ENCODE results near the gene FXYD5. TPM values are rescaled to one million over a fixed set of nuclear protein-coding genes. Genes with fewer than 3 reads are reported as not detected.

FXYD5 gene
- total and polyA plus RNA-seq, 2 donors (not counting 1 experiment from before 2014, with no cell fraction given): 310 to 390 TPM

- WGBS (ENCODE audit: insufficient coverage): no CpG with 5 or more reads among the region's 2 CpGs
- H3K4me3 ChIP-seq (ENCODE audit: control extremely low read depth in 1 of 5, extremely low read depth in 1 of 5, insufficient read depth in 1 of 5, low read depth in 2 of 5, low read length in 4 of 5): no peak overlapping the region
- Mint-ChIP-seq H3K27me3 (no peaks in the 10 kb centered on the region), H3K27ac (peak overlapping the region; percentile 50), H3K4me3 (no peak overlapping the region), H3K9me3 (ENCODE audit: insufficient read depth) (no peaks in the 10 kb centered on the region), H3K4me1 (peaks cover 33% of the 10 kb centered on the region)
- DNase-seq (no peak), ATAC-seq (ENCODE audit: low read depth) (no peak)
- no peak overlapping the region for H3K27ac ChIP-seq (ENCODE audit: low read length in 2 of 2)
- peaks cover 19 to 25% of the 10 kb centered on the region in 2 donors for H3K4me1 ChIP-seq (ENCODE audit: control insufficient read depth in 2 of 2, insufficient read depth in 2 of 2, low read length in 2 of 2)
- peaks cover 5 to 95% of the 10 kb centered on the region in 2 experiments for H3K36me3 ChIP-seq (replicated peaks in 1 of 2; ENCODE audit: control extremely low read depth in 1 of 2, control insufficient read depth in 1 of 2, extremely low read depth in 1 of 2, insufficient read depth in 2 of 2, low read length in 1 of 2)
- TF ChIP-seq EZH2 (IDR thresholded peaks at IDR 0.05; ENCODE audit: borderline replicate concordance, insufficient read depth, low read depth, low read length, poor library complexity, severe bottlenecking) (no peak), CTCF (IDR thresholded peaks at IDR 0.05) (no peak)
- intact Hi-C loops (cut with micrococcal nuclease): no loop called here
- H3K9ac ChIP-seq (ENCODE audit: low read length): no peak overlapping the region
- H3K79me2 ChIP-seq (ENCODE audit: control insufficient read depth, insufficient read depth, low read length): peaks cover 4% of the 10 kb centered on the region
- H3K27me3 ChIP-seq (replicated peaks in 1 of 4; ENCODE audit: control extremely low read depth in 1 of 4, control insufficient read depth in 3 of 4, insufficient read depth in 4 of 4, low read length in 3 of 4): no peaks in the 10 kb centered on the region
- ChIA-PET CTCF (interaction anchor here (1.2 kb wide), 1 partner anchor 23 kb away, joined by 5 read pairs; no protein-coding TSS in a partner anchor), POLR2A (no interaction called here)
- no peak overlapping the region for H3K4me2 ChIP-seq (replicated peaks; ENCODE audit: low read depth, low read length, poor library complexity, severe bottlenecking)
- H2AFZ ChIP-seq (ENCODE audit: insufficient read depth, low read depth, low read length, poor library complexity, severe bottlenecking): no peak overlapping the region
- H4K20me1 ChIP-seq (ENCODE audit: control insufficient read depth, insufficient read depth, low read length, poor library complexity, severe bottlenecking): peaks cover 23% of the 10 kb centered on the region
- peaks cover 0 to 18% (median 7%) of the 10 kb centered on the region in 3 donors for H3K9me3 ChIP-seq (ENCODE audit: control extremely low read depth in 1 of 3, control insufficient read depth in 2 of 3, insufficient read depth in 1 of 3, low read length in 2 of 3)
Measured at GRCh38 chr19:35164418-35164817, 9.9 kb downstream of the FXYD5 start.

GRCh38 chr19:35165200-35166058 lies 10.9 kb downstream of the FXYD5 start:
- no peak for TF ChIP-seq EZH2 (IDR thresholded peaks at IDR 0.05; ENCODE audit: borderline replicate concordance, insufficient read depth, low read depth, low read length, poor library complexity, severe bottlenecking)
- H3K27ac ChIP-seq (ENCODE audit: low read length in 2 of 2): peak overlapping the region; percentile 27 to 74
- CTCF ChIA-PET: no interaction called here

More at GRCh38 chr19:35165200-35166058, 10.9 kb downstream of the FXYD5 start:
- POLR2A ChIA-PET: no interaction called here
- no peaks in the 10 kb centered on the region for H3K27me3 ChIP-seq (replicated peaks in 1 of 4; ENCODE audit: control extremely low read depth in 1 of 4, control insufficient read depth in 3 of 4, insufficient read depth in 4 of 4, low read length in 3 of 4)
- WGBS (ENCODE audit: insufficient coverage): 100% methylated on average over 1 of the region's 5 CpGs
- no peak overlapping the region for H3K4me2 ChIP-seq (replicated peaks; ENCODE audit: low read depth, low read length, poor library complexity, severe bottlenecking)
- H3K9me3 Mint-ChIP-seq (ENCODE audit: insufficient read depth): no peaks in the 10 kb centered on the region
- H4K20me1 ChIP-seq (ENCODE audit: control insufficient read depth, insufficient read depth, low read length, poor library complexity, severe bottlenecking): peaks cover 23% of the 10 kb centered on the region
- no peak overlapping the region for H3K9ac ChIP-seq (ENCODE audit: low read length)
- no peak overlapping the region for H3K4me3 Mint-ChIP-seq
- ATAC-seq (ENCODE audit: low read depth): no peak
- H3K36me3 ChIP-seq (replicated peaks in 1 of 2; ENCODE audit: control extremely low read depth in 1 of 2, control insufficient read depth in 1 of 2, extremely low read depth in 1 of 2, insufficient read depth in 2 of 2, low read length in 1 of 2): peaks cover 5 to 89% of the 10 kb centered on the region in 2 experiments
- no peak overlapping the region for H2AFZ ChIP-seq (ENCODE audit: insufficient read depth, low read depth, low read length, poor library complexity, severe bottlenecking)
- H3K27me3 Mint-ChIP-seq: no peaks in the 10 kb centered on the region
- peaks cover 19 to 25% of the 10 kb centered on the region in 2 donors for H3K4me1 ChIP-seq (ENCODE audit: control insufficient read depth in 2 of 2, insufficient read depth in 2 of 2, low read length in 2 of 2)
- peaks cover 4% of the 10 kb centered on the region for H3K79me2 ChIP-seq (ENCODE audit: control insufficient read depth, insufficient read depth, low read length)
- H3K4me1 Mint-ChIP-seq: peaks cover 31% of the 10 kb centered on the region
- no peak overlapping the region for H3K4me3 ChIP-seq (ENCODE audit: control extremely low read depth in 1 of 5, extremely low read depth in 1 of 5, insufficient read depth in 1 of 5, low read depth in 2 of 5, low read length in 4 of 5)
- intact Hi-C loops (cut with micrococcal nuclease): no loop called here
- no peak for DNase-seq
- peaks cover 0 to 18% (median 7%) of the 10 kb centered on the region in 3 donors for H3K9me3 ChIP-seq (ENCODE audit: control extremely low read depth in 1 of 3, control insufficient read depth in 2 of 3, insufficient read depth in 1 of 3, low read length in 2 of 3)
- peak overlapping the region; percentile 92 for H3K27ac Mint-ChIP-seq

Data from B cell (primary cell).